ENCODE measurements around the gene CYP2C18.
"Not testable (repeated sequence)": the region's sequence is repeated elsewhere in the genome, so short reads cannot be mapped to it uniquely, and the experiment has no call there.

The CYP2C18 gene

DNA sequence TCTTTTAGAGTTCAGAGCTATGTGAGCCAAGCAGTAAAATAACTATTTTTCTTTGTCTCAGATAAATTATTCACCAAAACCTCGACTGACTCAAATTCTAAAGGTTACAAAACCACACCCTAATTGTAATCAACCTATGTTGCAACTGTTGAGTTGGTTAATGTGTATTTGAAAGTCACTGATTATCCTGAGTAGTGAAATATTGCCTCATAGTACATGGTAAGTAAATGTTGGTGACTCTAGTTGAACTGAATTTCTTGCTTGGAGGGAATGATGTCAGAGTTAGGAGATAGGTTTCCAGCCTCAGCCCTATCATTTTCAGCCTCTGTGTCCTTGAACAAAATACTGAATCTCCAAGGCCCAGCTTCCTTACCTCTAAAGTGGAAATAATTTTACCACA, 3.0 kb upstream of the CYP2C18 start:
- CTCF ChIA-PET: no interaction called here

DNA sequence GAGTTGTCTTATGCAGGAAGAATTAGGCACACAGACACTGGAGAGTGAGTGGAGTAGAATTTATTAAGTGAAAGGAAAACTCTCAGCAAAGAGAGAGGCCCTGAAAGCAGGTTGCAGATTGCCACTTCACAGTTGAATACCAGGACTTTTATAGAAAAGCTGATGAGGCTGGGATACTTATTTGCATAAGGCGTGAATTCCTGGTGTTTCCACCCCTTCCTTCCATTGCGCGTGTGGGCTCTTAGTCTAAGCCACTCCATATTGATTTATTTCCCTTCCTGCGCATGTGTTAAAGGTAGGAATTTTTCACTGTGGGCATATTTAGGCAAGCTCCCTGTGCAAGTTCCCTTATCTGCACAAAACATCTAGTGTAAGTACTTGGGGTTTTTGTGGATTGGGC, 893 bp upstream of the CYP2C18 start:
- H3K27ac ChIP-seq (ENCODE audit: insufficient read depth in 1 of 2, low read depth in 1 of 2, low read length in 2 of 2, poor library complexity in 1 of 2, severe bottlenecking in 2 of 2); H3K36me3 ChIP-seq (ENCODE audit: control insufficient read depth in 4 of 4, insufficient read depth in 4 of 4, low read length in 3 of 4); H3K4me1 ChIP-seq (ENCODE audit: control extremely low read depth in 1 of 4, control insufficient read depth in 4 of 4, insufficient read depth in 4 of 4, low read length in 3 of 4); DNase-seq; CTCF ChIA-PET; H3K4me3 ChIP-seq (ENCODE audit: control insufficient read depth in 1 of 7, extremely low read depth in 1 of 7, insufficient read depth in 4 of 7, low read depth in 2 of 7, low read length in 6 of 7); H3K27me3 ChIP-seq (replicated peaks in 2 of 5; ENCODE audit: control insufficient read depth in 4 of 5, insufficient read depth in 5 of 5, low read length in 4 of 5); H3K9me3 ChIP-seq (ENCODE audit: control extremely low read depth in 1 of 5, control insufficient read depth in 4 of 5, insufficient read depth in 2 of 5, low read depth in 1 of 5, low read length in 4 of 5); POLR2A ChIA-PET: not testable (repeated sequence)
- WGBS (ENCODE audit: insufficient coverage): no CpG with 5 or more reads among the region's 4 CpGs

More for the DNA sequence above, 3.0 kb upstream of the CYP2C18 start:
- no CpG with 5 or more reads among the region's 1 CpG for WGBS (ENCODE audit: insufficient coverage)
- no peaks in the 10 kb centered on the region for H3K36me3 ChIP-seq (ENCODE audit: control insufficient read depth in 4 of 4, insufficient read depth in 4 of 4, low read length in 3 of 4)
- POLR2A ChIA-PET: no interaction called here
- DNase-seq: no peak
- H3K27ac ChIP-seq (ENCODE audit: insufficient read depth in 1 of 2, low read depth in 1 of 2, low read length in 2 of 2, poor library complexity in 1 of 2, severe bottlenecking in 2 of 2): no peak overlapping the region
- H3K27me3 ChIP-seq (replicated peaks in 2 of 5; ENCODE audit: control insufficient read depth in 4 of 5, insufficient read depth in 5 of 5, low read length in 4 of 5): no peaks in the 10 kb centered on the region
- H3K4me3 ChIP-seq (ENCODE audit: control insufficient read depth in 1 of 7, extremely low read depth in 1 of 7, insufficient read depth in 4 of 7, low read depth in 2 of 7, low read length in 6 of 7): no peak overlapping the region
- no peaks in the 10 kb centered on the region for H3K4me1 ChIP-seq (ENCODE audit: control extremely low read depth in 1 of 4, control insufficient read depth in 4 of 4, insufficient read depth in 4 of 4, low read length in 3 of 4)
- peaks cover 0 to 4% (median 0%) of the 10 kb centered on the region in 5 experiments for H3K9me3 ChIP-seq (ENCODE audit: control extremely low read depth in 1 of 5, control insufficient read depth in 4 of 5, insufficient read depth in 2 of 5, low read depth in 1 of 5, low read length in 4 of 5)

DNA sequence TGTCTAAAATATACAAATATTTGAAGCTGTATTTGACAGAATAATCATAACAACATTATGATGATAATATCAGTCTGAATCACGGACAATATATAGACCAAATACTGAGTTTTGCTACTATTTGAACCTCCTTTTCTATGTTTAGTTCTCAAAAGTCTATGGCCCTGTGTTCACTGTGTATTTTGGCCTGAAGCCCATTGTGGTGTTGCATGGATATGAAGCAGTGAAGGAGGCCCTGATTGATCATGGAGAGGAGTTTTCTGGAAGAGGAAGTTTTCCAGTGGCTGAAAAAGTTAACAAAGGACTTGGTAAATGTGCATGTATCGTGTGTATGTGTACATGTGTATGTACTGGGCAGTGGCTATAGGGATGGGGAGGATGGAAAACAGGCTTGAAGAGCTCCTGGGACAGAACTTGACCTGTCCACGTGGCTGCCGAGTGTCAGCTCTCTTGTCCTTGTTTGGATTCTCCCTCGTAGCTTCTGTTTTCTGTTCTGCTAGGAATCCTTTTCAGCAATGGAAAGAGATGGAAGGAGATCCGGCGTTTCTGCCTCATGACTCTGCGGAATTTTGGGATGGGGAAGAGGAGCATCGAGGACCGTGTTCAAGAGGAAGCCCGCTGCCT, 4.2 kb downstream of the CYP2C18 start:
- WGBS (ENCODE audit: insufficient coverage): 100% methylated on average over 2 of the region's 11 CpGs
- Histone ChIP-seq H3K36me3 (ENCODE audit: control insufficient read depth in 4 of 4, insufficient read depth in 4 of 4, low read length in 3 of 4) (no peaks in the 10 kb centered on the region), H3K4me3 (ENCODE audit: control insufficient read depth in 1 of 7, extremely low read depth in 1 of 7, insufficient read depth in 4 of 7, low read depth in 2 of 7, low read length in 6 of 7) (no peak overlapping the region), H3K27me3 (replicated peaks in 2 of 5; ENCODE audit: control insufficient read depth in 4 of 5, insufficient read depth in 5 of 5, low read length in 4 of 5) (no peaks in the 10 kb centered on the region), H3K9me3 (ENCODE audit: control extremely low read depth in 1 of 5, control insufficient read depth in 4 of 5, insufficient read depth in 2 of 5, low read depth in 1 of 5, low read length in 4 of 5) (peaks cover 0 to 3% (median 0%) of the 10 kb centered on the region in 5 experiments), H3K4me1 (ENCODE audit: control extremely low read depth in 1 of 4, control insufficient read depth in 4 of 4, insufficient read depth in 4 of 4, low read length in 3 of 4) (no peaks in the 10 kb centered on the region), H3K27ac (ENCODE audit: insufficient read depth in 1 of 2, low read depth in 1 of 2, low read length in 2 of 2, poor library complexity in 1 of 2, severe bottlenecking in 2 of 2) (no peak overlapping the region)
- ChIA-PET CTCF (no interaction called here), POLR2A (no interaction called here)
- DNase-seq: no peak

DNA sequence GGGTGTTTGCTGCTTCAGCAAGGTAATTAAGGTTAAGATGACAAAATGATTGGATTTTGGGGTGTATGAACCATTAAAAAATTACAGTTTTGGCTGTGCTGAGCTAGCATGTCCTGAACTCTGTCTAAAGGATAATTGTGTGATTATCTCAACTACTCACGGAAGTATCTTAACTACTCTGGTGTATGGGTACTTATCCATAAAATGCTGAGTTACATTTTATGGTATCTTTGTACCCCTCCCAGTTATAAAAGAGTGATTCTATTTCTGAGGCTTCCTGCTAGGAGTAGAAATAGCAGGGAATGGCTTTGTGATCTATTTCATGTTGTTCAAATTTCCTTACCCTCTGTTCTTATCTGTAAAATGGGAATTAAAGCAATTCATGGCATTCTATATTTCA, 22.6 kb downstream of the CYP2C18 start:
- H3K9me3 ChIP-seq (ENCODE audit: control extremely low read depth in 1 of 5, control insufficient read depth in 4 of 5, insufficient read depth in 2 of 5, low read depth in 1 of 5, low read length in 4 of 5): peaks cover 0 to 2% (median 0%) of the 10 kb centered on the region in 5 experiments
- no peak overlapping the region for H3K27ac ChIP-seq (ENCODE audit: insufficient read depth in 1 of 2, low read depth in 1 of 2, low read length in 2 of 2, poor library complexity in 1 of 2, severe bottlenecking in 2 of 2)
- WGBS (ENCODE audit: insufficient coverage): no CpG with 5 or more reads among the region's 1 CpG
- no peaks in the 10 kb centered on the region for H3K27me3 ChIP-seq (replicated peaks in 2 of 5; ENCODE audit: control insufficient read depth in 4 of 5, insufficient read depth in 5 of 5, low read length in 4 of 5)
- H3K4me3 ChIP-seq (ENCODE audit: control insufficient read depth in 1 of 7, extremely low read depth in 1 of 7, insufficient read depth in 4 of 7, low read depth in 2 of 7, low read length in 6 of 7): no peak overlapping the region
- no peak for DNase-seq
- CTCF ChIA-PET: no interaction called here
- POLR2A ChIA-PET: no interaction called here
- no peaks in the 10 kb centered on the region for H3K4me1 ChIP-seq (ENCODE audit: control extremely low read depth in 1 of 4, control insufficient read depth in 4 of 4, insufficient read depth in 4 of 4, low read length in 3 of 4)
- no peaks in the 10 kb centered on the region for H3K36me3 ChIP-seq (ENCODE audit: control insufficient read depth in 4 of 4, insufficient read depth in 4 of 4, low read length in 3 of 4)

DNA sequence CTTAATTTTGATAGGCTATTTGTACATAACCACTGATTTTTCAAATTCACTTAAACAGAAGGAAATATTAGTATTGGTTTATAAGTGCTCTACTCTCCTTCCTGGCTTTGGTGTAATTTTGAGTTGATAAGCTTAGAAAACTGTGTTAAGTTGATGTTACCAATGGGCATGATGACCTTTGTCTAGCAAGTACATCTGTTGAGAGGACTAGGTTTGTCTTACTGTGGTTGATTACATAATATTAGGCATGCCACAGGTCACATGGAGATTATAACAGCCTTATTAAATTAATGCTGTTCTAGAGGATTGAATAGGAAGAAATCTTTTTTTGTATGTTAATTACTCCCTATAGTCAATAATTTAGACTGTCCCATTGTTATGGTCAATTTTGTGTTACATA, 27.0 kb downstream of the CYP2C18 start:
- ChIA-PET CTCF (no interaction called here), POLR2A (no interaction called here)
- Histone ChIP-seq H3K27ac (ENCODE audit: insufficient read depth in 1 of 2, low read depth in 1 of 2, low read length in 2 of 2, poor library complexity in 1 of 2, severe bottlenecking in 2 of 2) (no peak overlapping the region), H3K9me3 (ENCODE audit: control extremely low read depth in 1 of 5, control insufficient read depth in 4 of 5, insufficient read depth in 2 of 5, low read depth in 1 of 5, low read length in 4 of 5) (peaks cover 0 to 1% (median 0%) of the 10 kb centered on the region in 5 experiments), H3K4me1 (ENCODE audit: control extremely low read depth in 1 of 4, control insufficient read depth in 4 of 4, insufficient read depth in 4 of 4, low read length in 3 of 4) (no peaks in the 10 kb centered on the region), H3K27me3 (replicated peaks in 2 of 5; ENCODE audit: control insufficient read depth in 4 of 5, insufficient read depth in 5 of 5, low read length in 4 of 5) (no peaks in the 10 kb centered on the region), H3K4me3 (ENCODE audit: control insufficient read depth in 1 of 7, extremely low read depth in 1 of 7, insufficient read depth in 4 of 7, low read depth in 2 of 7, low read length in 6 of 7) (no peak overlapping the region), H3K36me3 (ENCODE audit: control insufficient read depth in 4 of 4, insufficient read depth in 4 of 4, low read length in 3 of 4) (no peaks in the 10 kb centered on the region)
- no peak for DNase-seq

DNA sequence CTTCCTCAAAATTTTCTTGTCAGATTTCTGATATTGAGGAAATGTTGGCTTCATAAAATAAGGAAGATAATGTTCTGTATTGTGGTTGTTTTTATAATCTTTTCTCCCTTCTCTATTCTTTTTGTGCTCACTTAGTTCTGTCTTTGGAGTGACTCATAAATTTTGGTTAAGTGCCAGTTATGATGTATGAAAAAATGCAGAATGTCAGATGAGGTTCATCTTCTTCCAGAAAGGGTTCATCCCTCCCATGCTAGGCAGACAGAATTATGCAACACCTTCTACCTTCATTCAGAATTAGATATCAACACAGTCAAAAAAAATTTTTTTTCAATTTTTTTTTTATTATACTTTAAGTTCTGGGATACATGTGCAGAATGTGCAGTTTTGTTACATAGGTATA, 42.3 kb downstream of the CYP2C18 start:
- Histone ChIP-seq H3K9me3 (ENCODE audit: control extremely low read depth in 1 of 5, control insufficient read depth in 4 of 5, insufficient read depth in 2 of 5, low read depth in 1 of 5, low read length in 4 of 5) (no peaks in the 10 kb centered on the region), H3K4me1 (ENCODE audit: control extremely low read depth in 1 of 4, control insufficient read depth in 4 of 4, insufficient read depth in 4 of 4, low read length in 3 of 4) (no peaks in the 10 kb centered on the region), H3K36me3 (ENCODE audit: control insufficient read depth in 4 of 4, insufficient read depth in 4 of 4, low read length in 3 of 4) (no peaks in the 10 kb centered on the region), H3K27ac (ENCODE audit: insufficient read depth in 1 of 2, low read depth in 1 of 2, low read length in 2 of 2, poor library complexity in 1 of 2, severe bottlenecking in 2 of 2) (no peak overlapping the region), H3K4me3 (ENCODE audit: control insufficient read depth in 1 of 7, extremely low read depth in 1 of 7, insufficient read depth in 4 of 7, low read depth in 2 of 7, low read length in 6 of 7) (no peak overlapping the region), H3K27me3 (replicated peaks in 2 of 5; ENCODE audit: control insufficient read depth in 4 of 5, insufficient read depth in 5 of 5, low read length in 4 of 5) (no peaks in the 10 kb centered on the region)
- peak in 2 of 3 donors; percentile 14 to 15 for DNase-seq
- CTCF ChIA-PET: no interaction called here
- POLR2A ChIA-PET: no interaction called here

DNA sequence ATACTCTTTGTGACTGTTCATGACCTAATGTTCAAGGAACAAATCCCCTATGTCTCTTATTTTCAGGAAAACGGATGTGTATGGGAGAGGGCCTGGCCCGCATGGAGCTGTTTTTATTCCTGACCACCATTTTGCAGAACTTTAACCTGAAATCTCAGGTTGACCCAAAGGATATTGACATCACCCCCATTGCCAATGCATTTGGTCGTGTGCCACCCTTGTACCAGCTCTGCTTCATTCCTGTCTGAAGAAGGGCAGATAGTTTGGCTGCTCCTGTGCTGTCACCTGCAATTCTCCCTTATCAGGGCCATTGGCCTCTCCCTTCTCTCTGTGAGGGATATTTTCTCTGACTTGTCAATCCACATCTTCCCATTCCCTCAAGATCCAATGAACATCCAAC, 51.7 kb downstream of the CYP2C18 start:
- Histone ChIP-seq H3K9me3 (ENCODE audit: control extremely low read depth in 1 of 5, control insufficient read depth in 4 of 5, insufficient read depth in 2 of 5, low read depth in 1 of 5, low read length in 4 of 5) (peaks cover 0 to 3% (median 0%) of the 10 kb centered on the region in 5 experiments), H3K27me3 (replicated peaks in 2 of 5; ENCODE audit: control insufficient read depth in 4 of 5, insufficient read depth in 5 of 5, low read length in 4 of 5) (no peaks in the 10 kb centered on the region), H3K4me3 (ENCODE audit: control insufficient read depth in 1 of 7, extremely low read depth in 1 of 7, insufficient read depth in 4 of 7, low read depth in 2 of 7, low read length in 6 of 7) (no peak overlapping the region), H3K27ac (ENCODE audit: insufficient read depth in 1 of 2, low read depth in 1 of 2, low read length in 2 of 2, poor library complexity in 1 of 2, severe bottlenecking in 2 of 2) (no peak overlapping the region), H3K4me1 (ENCODE audit: control extremely low read depth in 1 of 4, control insufficient read depth in 4 of 4, insufficient read depth in 4 of 4, low read length in 3 of 4) (no peaks in the 10 kb centered on the region), H3K36me3 (ENCODE audit: control insufficient read depth in 4 of 4, insufficient read depth in 4 of 4, low read length in 3 of 4) (no peaks in the 10 kb centered on the region)
- CTCF ChIA-PET: no interaction called here
- POLR2A ChIA-PET: no interaction called here
- DNase-seq: no peak
- 100% methylated on average over 2 of the region's 3 CpGs for WGBS (ENCODE audit: insufficient coverage)

Measured in common myeloid progenitor, CD34-positive (primary cell).